OCI-LY3 (cell line): ENCODE results near the gene GAA.

Experiments
- H2AFZ ChIP-seq: fragments of 200-600, 300-600 bp; shearing (Covaris generic); 2 replicates; pipeline ENCODE4 v1.6.0; 2014; ENCODE audit warnings: antibody characterized with exemption, low read depth, low read length
- H3K27ac ChIP-seq: fragments of 200-600, 300-600 bp; sonication (generic); 2 replicates; pipeline ENCODE4 v1.5.1; 2014; ENCODE audit warnings: mild to moderate bottlenecking, low read length, moderate library complexity, mixed read lengths
- H3K27me3 ChIP-seq: fragments of 200-600, 300-600 bp; sonication (generic); 2 replicates; pipeline ENCODE4 v1.6.1; 2014; ENCODE audit warnings: low read depth, low read length, mixed read lengths
- H3K36me3 ChIP-seq: fragments of 200-600, 300-600 bp; sonication (generic); replicated peaks from 2 replicates; pipeline ENCODE3; 2014; ENCODE audit warnings: low read depth, low read length, mixed read lengths
- H3K4me1 ChIP-seq: fragments of 300-600, 200-600 bp; sonication (generic); 2 replicates; pipeline ENCODE4 v1.6.1; 2014; ENCODE audit warnings: low read length, mixed read lengths
- H3K4me2 ChIP-seq: fragments of 200-600, 300-600 bp; sonication (generic); 2 replicates; pipeline ENCODE4 v1.6.1; 2014; ENCODE audit warnings: low read length, mixed read lengths
- H3K4me3 ChIP-seq: fragments of 300-600, 200-600 bp; sonication (generic); 2 replicates; pipeline ENCODE4 v1.5.1; 2014; ENCODE audit warnings: antibody characterized with exemption, mild to moderate bottlenecking, low read length, moderate library complexity
- H3K79me2 ChIP-seq: fragments of 300-600, 200-600 bp; shearing (Covaris generic); 2 replicates; pipeline ENCODE4 v1.6.1; 2014; ENCODE audit warnings: mild to moderate bottlenecking, low read length, mixed read lengths
- H3K9ac ChIP-seq: fragments of 300-600, 200-600 bp; shearing (Covaris generic); 2 replicates; pipeline ENCODE4 v1.6.0; 2014; ENCODE audit warnings: mild to moderate bottlenecking, low read length, moderate library complexity
- H3K9me3 ChIP-seq: fragments of 200-600, 300-600 bp; shearing (Covaris generic); 2 replicates; pipeline ENCODE4 v1.6.1; 2014; ENCODE audit warnings: low read length, mixed read lengths; ENCODE audit not compliant: insufficient read depth
- H4K20me1 ChIP-seq: fragments of 200-600, 300-600 bp; sonication (generic); 2 replicates; pipeline ENCODE4 v1.6.1; 2016; ENCODE audit warnings: low read length, mixed read lengths; ENCODE audit not compliant: insufficient read depth
- CTCF ChIP-seq: fragments of 200-600, 300-600 bp; sonication (generic); IDR thresholded peaks from 2 replicates; pipeline ENCODE4 v1.5.1; 2014; ENCODE audit warnings: antibody characterized with exemption, low read length, low read depth
- EZH2phosphoT487 ChIP-seq: fragments of 200-600 bp; shearing (Covaris generic); IDR thresholded peaks from 2 replicates; pipeline ENCODE4 v1.6.1; 2018; ENCODE audit warnings: antibody characterized with exemption, mixed run types, low read depth

Gene GAA

GRCh38 chr17:80097844-80098691 lies 3.3 kb upstream of the GAA start:
- H3K4me1 ChIP-seq = peaks cover 17% of the 10 kb centered on the region
- H3K4me2 ChIP-seq = no peak overlapping the region
- no peaks in the 10 kb centered on the region for H3K36me3 ChIP-seq
- H3K4me3 ChIP-seq = no peak overlapping the region
- no peak overlapping the region for H2AFZ ChIP-seq
- H4K20me1 ChIP-seq = no peaks in the 10 kb centered on the region
- no peak overlapping the region for H3K27ac ChIP-seq
- H3K9me3 ChIP-seq = no peaks in the 10 kb centered on the region
- peaks cover 11% of the 10 kb centered on the region for H3K79me2 ChIP-seq
- H3K27me3 ChIP-seq = no peaks in the 10 kb centered on the region
- no peak overlapping the region for H3K9ac ChIP-seq
- TF ChIP-seq EZH2phosphoT487 = no peak
- TF ChIP-seq CTCF = no peak

- no peak overlapping the region for H3K27ac ChIP-seq
- H4K20me1 ChIP-seq = no peaks in the 10 kb centered on the region
- H3K4me2 ChIP-seq = 0 out of 2 replicates have a peak overlapping the region, but pooled peaks have one; percentile 98
- peaks cover 17% of the 10 kb centered on the region for H3K4me1 ChIP-seq
- no peaks in the 10 kb centered on the region for H3K9me3 ChIP-seq
- no peak overlapping the region for H3K9ac ChIP-seq
- no peaks in the 10 kb centered on the region for H3K36me3 ChIP-seq
- no peak overlapping the region for H3K4me3 ChIP-seq
- TF ChIP-seq CTCF = no peak
- H3K27me3 ChIP-seq = no peaks in the 10 kb centered on the region
- no peak overlapping the region for H2AFZ ChIP-seq
- H3K79me2 ChIP-seq = peaks cover 11% of the 10 kb centered on the region
These were observed 1.9 kb upstream of the GAA start for GRCh38 chr17:80099291-80100034.

- TF ChIP-seq CTCF (no peak), EZH2phosphoT487 (no peak)
- Histone ChIP-seq H3K9ac (no peak overlapping the region), H3K4me3 (peak overlapping the region; percentile 82), H3K4me2 (peak overlapping the region; percentile 98), H3K79me2 (peaks cover 11% of the 10 kb centered on the region), H3K27me3 (no peaks in the 10 kb centered on the region), H3K36me3 (no peaks in the 10 kb centered on the region), H4K20me1 (no peaks in the 10 kb centered on the region), H3K9me3 (no peaks in the 10 kb centered on the region), H2AFZ (peak overlapping the region; percentile 18; the same call in 1 of the 2 replicates), H3K4me1 (peaks cover 17% of the 10 kb centered on the region), H3K27ac (no peak overlapping the region)
These were observed 1.4 kb upstream of the GAA start for GRCh38 chr17:80100035-80100323.

DNA sequence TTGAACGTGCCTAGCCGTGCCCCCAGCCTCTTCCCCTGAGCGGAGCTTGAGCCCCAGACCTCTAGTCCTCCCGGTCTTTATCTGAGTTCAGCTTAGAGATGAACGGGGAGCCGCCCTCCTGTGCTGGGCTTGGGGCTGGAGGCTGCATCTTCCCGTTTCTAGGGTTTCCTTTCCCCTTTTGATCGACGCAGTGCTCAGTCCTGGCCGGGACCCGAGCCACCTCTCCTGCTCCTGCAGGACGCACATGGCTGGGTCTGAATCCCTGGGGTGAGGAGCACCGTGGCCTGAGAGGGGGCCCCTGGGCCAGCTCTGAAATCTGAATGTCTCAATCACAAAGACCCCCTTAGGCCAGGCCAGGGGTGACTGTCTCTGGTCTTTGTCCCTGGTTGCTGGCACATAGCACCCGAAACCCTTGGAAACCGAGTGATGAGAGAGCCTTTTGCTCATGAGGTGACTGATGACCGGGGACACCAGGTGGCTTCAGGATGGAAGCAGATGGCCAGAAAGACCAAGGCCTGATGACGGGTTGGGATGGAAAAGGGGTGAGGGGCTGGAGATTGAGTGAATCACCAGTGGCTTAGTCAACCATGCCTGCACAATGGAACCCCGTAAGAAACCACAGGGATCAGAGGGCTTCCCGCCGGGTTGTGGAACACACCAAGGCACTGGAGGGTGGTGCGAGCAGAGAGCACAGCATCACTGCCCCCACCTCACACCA lies 724 bp downstream of the GAA start:
- H3K9ac ChIP-seq = peak overlapping the region; percentile 90
- H3K4me2 ChIP-seq = peak overlapping the region; percentile 95
- peak overlapping the region; percentile 52; the same call in 1 of the 2 replicates for H2AFZ ChIP-seq
- no peaks in the 10 kb centered on the region for H4K20me1 ChIP-seq
- H3K4me1 ChIP-seq = peaks cover 17% of the 10 kb centered on the region
- H3K9me3 ChIP-seq = no peaks in the 10 kb centered on the region
- H3K79me2 ChIP-seq = peaks cover 11% of the 10 kb centered on the region
- peak overlapping the region; percentile 28; the same call in 1 of the 2 replicates for H3K27ac ChIP-seq
- no peaks in the 10 kb centered on the region for H3K27me3 ChIP-seq
- H3K4me3 ChIP-seq = peak overlapping the region; percentile 96
- no peaks in the 10 kb centered on the region for H3K36me3 ChIP-seq
- no peak for TF ChIP-seq EZH2phosphoT487
